Central memory CD8-positive, alpha-beta T cell (primary cell): ENCODE measurements around the gene CDS2.

ENCODE experiments used
- ATAC-seq: fragments of 150-1000 bp; cut with Tn5 transposase; replicated peaks from 2 replicates; pipeline ENCODE4 v1.10.0; 2022; ENCODE audit warnings: mild to moderate bottlenecking, moderate FRiP score, moderate number of reproducible peaks; ENCODE audit not compliant: poor library complexity, severe bottlenecking; ENCODE audit errors: extremely low read depth
- DNase-seq, 2 donors: peaks; one replicate each; pipeline ENCODE4 v3.0.0; 2021; ENCODE audit warnings: low spot score in 2 of 2
- H3K27ac Mint-ChIP-seq: one replicate; pipeline ENCODE4 v1.8.0; 2022; ENCODE audit warnings: low read depth, mild to moderate bottlenecking, moderate library complexity, mixed read lengths
- H3K27me3 Mint-ChIP-seq: one replicate; pipeline ENCODE4 v1.8.0; 2022; ENCODE audit warnings: mixed read lengths
- H3K36me3 Mint-ChIP-seq: one replicate; pipeline ENCODE4 v1.8.0; 2022; ENCODE audit warnings: mild to moderate bottlenecking, moderate library complexity, mixed read lengths; ENCODE audit not compliant: insufficient read depth
- H3K4me1 Mint-ChIP-seq: one replicate; pipeline ENCODE4 v1.8.0; 2022; ENCODE audit warnings: mixed read lengths
- H3K4me3 Mint-ChIP-seq: one replicate; pipeline ENCODE4 v1.8.0; 2022; ENCODE audit warnings: mild to moderate bottlenecking, moderate library complexity, mixed read lengths
- H3K9me3 Mint-ChIP-seq: one replicate; pipeline ENCODE4 v1.8.0; 2022; ENCODE audit warnings: mixed read lengths

CDS2 gene

GRCh38 chr20:5161536-5162164, 34.8 kb downstream of the CDS2 start:
- Mint-ChIP-seq H3K27me3 (no peaks in the 10 kb centered on the region), H3K9me3 (no peaks in the 10 kb centered on the region), H3K4me3 (no peak overlapping the region), H3K4me1 (peaks cover 54% of the 10 kb centered on the region), H3K36me3 (peaks cover 4% of the 10 kb centered on the region), H3K27ac (no peak overlapping the region)
- no peak for ATAC-seq
- DNase-seq, result no peak

- Mint-ChIP-seq H3K27ac (peak overlapping the region; percentile 42), H3K36me3 (peaks cover 5% of the 10 kb centered on the region), H3K4me3 (no peak overlapping the region), H3K4me1 (peaks cover 67% of the 10 kb centered on the region), H3K9me3 (no peaks in the 10 kb centered on the region), H3K27me3 (no peaks in the 10 kb centered on the region)
- no peak for DNase-seq
- no peak for ATAC-seq
Observed at GRCh38 chr20:5164645-5165625, 38.1 kb downstream of the CDS2 start.

- peaks cover 8% of the 10 kb centered on the region for H3K36me3 Mint-ChIP-seq
- DNase-seq, result no peak
- no peak for ATAC-seq
- peaks cover 70% of the 10 kb centered on the region for H3K4me1 Mint-ChIP-seq
- H3K27me3 Mint-ChIP-seq, result no peaks in the 10 kb centered on the region
- H3K9me3 Mint-ChIP-seq, result no peaks in the 10 kb centered on the region
- H3K4me3 Mint-ChIP-seq, result peak overlapping the region; percentile 26
- peak overlapping the region; percentile 83 for H3K27ac Mint-ChIP-seq
Observed at GRCh38 chr20:5168651-5169396, 42.0 kb downstream of the CDS2 start.

GRCh38 chr20:5170341-5170740, 43.5 kb downstream of the CDS2 start:
- H3K4me1 Mint-ChIP-seq, result peaks cover 59% of the 10 kb centered on the region
- no peaks in the 10 kb centered on the region for H3K27me3 Mint-ChIP-seq
- H3K4me3 Mint-ChIP-seq, result no peak overlapping the region
- H3K9me3 Mint-ChIP-seq, result no peaks in the 10 kb centered on the region
- DNase-seq (no peak), ATAC-seq (no peak)
- no peak overlapping the region for H3K27ac Mint-ChIP-seq
- peaks cover 20% of the 10 kb centered on the region for H3K36me3 Mint-ChIP-seq

- Mint-ChIP-seq H3K36me3 (peaks cover 26% of the 10 kb centered on the region), H3K9me3 (no peaks in the 10 kb centered on the region), H3K27ac (no peak overlapping the region), H3K4me1 (peaks cover 50% of the 10 kb centered on the region), H3K27me3 (no peaks in the 10 kb centered on the region), H3K4me3 (no peak overlapping the region)
- DNase-seq (no peak), ATAC-seq (no peak)
Observed at GRCh38 chr20:5171064-5171789, 44.4 kb downstream of the CDS2 start.

- Mint-ChIP-seq H3K4me1 (peaks cover 45% of the 10 kb centered on the region), H3K36me3 (peaks cover 30% of the 10 kb centered on the region), H3K27me3 (no peaks in the 10 kb centered on the region), H3K27ac (peak overlapping the region; percentile 30), H3K4me3 (no peak overlapping the region), H3K9me3 (no peaks in the 10 kb centered on the region)
- no peak for DNase-seq
- no peak for ATAC-seq
Observed at GRCh38 chr20:5171790-5172164, 45.0 kb downstream of the CDS2 start.

GRCh38 chr20:5172167-5172601, 45.4 kb downstream of the CDS2 start:
- H3K27ac Mint-ChIP-seq, result peak overlapping the region; percentile 30
- no peak overlapping the region for H3K4me3 Mint-ChIP-seq
- H3K4me1 Mint-ChIP-seq, result peaks cover 42% of the 10 kb centered on the region
- H3K27me3 Mint-ChIP-seq, result no peaks in the 10 kb centered on the region
- H3K9me3 Mint-ChIP-seq, result no peaks in the 10 kb centered on the region
- ATAC-seq (no peak), DNase-seq (no peak)
- peaks cover 30% of the 10 kb centered on the region for H3K36me3 Mint-ChIP-seq

- peak overlapping the region; percentile 22 for H3K27ac Mint-ChIP-seq
- peaks cover 29% of the 10 kb centered on the region for H3K36me3 Mint-ChIP-seq
- H3K4me3 Mint-ChIP-seq, result no peak overlapping the region
- H3K9me3 Mint-ChIP-seq, result no peaks in the 10 kb centered on the region
- H3K4me1 Mint-ChIP-seq, result peaks cover 37% of the 10 kb centered on the region
- ATAC-seq (no peak), DNase-seq (no peak)
- no peaks in the 10 kb centered on the region for H3K27me3 Mint-ChIP-seq
Observed at GRCh38 chr20:5172903-5173463, 46.2 kb downstream of the CDS2 start.

- Mint-ChIP-seq H3K9me3 (no peaks in the 10 kb centered on the region), H3K4me1 (peaks cover 34% of the 10 kb centered on the region), H3K27me3 (no peaks in the 10 kb centered on the region), H3K36me3 (peaks cover 35% of the 10 kb centered on the region), H3K27ac (peak overlapping the region; percentile 22), H3K4me3 (no peak overlapping the region)
- DNase-seq (no peak), ATAC-seq (no peak)
Observed at GRCh38 chr20:5173751-5174150, 46.9 kb downstream of the CDS2 start.

- DNase-seq, result no peak
- Mint-ChIP-seq H3K36me3 (peaks cover 44% of the 10 kb centered on the region), H3K4me1 (peaks cover 7% of the 10 kb centered on the region), H3K27ac (no peak overlapping the region), H3K4me3 (no peak overlapping the region), H3K27me3 (no peaks in the 10 kb centered on the region), H3K9me3 (no peaks in the 10 kb centered on the region)
- ATAC-seq, result no peak
Observed at GRCh38 chr20:5177071-5177470, 50.3 kb downstream of the CDS2 start.

- DNase-seq (no peak), ATAC-seq (no peak)
- peaks cover 51% of the 10 kb centered on the region for H3K36me3 Mint-ChIP-seq
- H3K9me3 Mint-ChIP-seq, result no peaks in the 10 kb centered on the region
- no peaks in the 10 kb centered on the region for H3K27me3 Mint-ChIP-seq
- no peak overlapping the region for H3K27ac Mint-ChIP-seq
- no peak overlapping the region for H3K4me3 Mint-ChIP-seq
- no peaks in the 10 kb centered on the region for H3K4me1 Mint-ChIP-seq
Observed at GRCh38 chr20:5178046-5178445, 51.2 kb downstream of the CDS2 start.

- Mint-ChIP-seq H3K4me3 (no peak overlapping the region), H3K4me1 (no peaks in the 10 kb centered on the region), H3K36me3 (peaks cover 40% of the 10 kb centered on the region), H3K27me3 (no peaks in the 10 kb centered on the region), H3K9me3 (no peaks in the 10 kb centered on the region), H3K27ac (no peak overlapping the region)
- DNase-seq (no peak), ATAC-seq (no peak)
Observed at GRCh38 chr20:5180421-5180820, 53.6 kb downstream of the CDS2 start.
